Neural cell (in vitro differentiated cells): Measurements from ENCODE around the gene PRR15L. TPM values are rescaled to one million over a fixed set of nuclear protein-coding genes. Genes with fewer than 3 reads are reported as not detected.

Experiments
- H2AFZ ChIP-seq: fragments of 200-600, 300-800 bp; sonication (generic), shearing (Covaris generic); 2 replicates; pipeline ENCODE4 v1.6.0; 2014; ENCODE audit warnings: low read depth, mild to moderate bottlenecking, antibody characterized with exemption, low read length, moderate library complexity
- H3F3A ChIP-seq: fragments of 200-600 bp; shearing (Covaris generic); 2 replicates; pipeline ENCODE4 v1.6.1; 2016; ENCODE audit warnings: mild to moderate bottlenecking, moderate library complexity, mixed read lengths, antibody characterized with exemption, low read length; ENCODE audit not compliant: insufficient read depth, poor library complexity, severe bottlenecking
- H3K27ac ChIP-seq: fragments of 200-600, 300-800 bp; sonication (generic), shearing (Covaris generic); 2 replicates; pipeline ENCODE4 v1.5.1; 2014; ENCODE audit warnings: mild to moderate bottlenecking, low read length, moderate library complexity
- H3K27me3 ChIP-seq: fragments of 300-800, 200-600 bp; sonication (generic), shearing (Covaris generic); 2 replicates; pipeline ENCODE4 v1.6.0; 2014; ENCODE audit warnings: mild to moderate bottlenecking, low read depth, low read length, moderate library complexity; ENCODE audit not compliant: insufficient read depth
- H3K36me3 ChIP-seq: fragments of 300-800, 200-600 bp; sonication (generic), shearing (Covaris generic); 2 replicates; pipeline ENCODE4 v1.5.1; 2014; ENCODE audit warnings: mild to moderate bottlenecking, antibody characterized with exemption, low read length, moderate library complexity; ENCODE audit not compliant: insufficient read depth
- H3K4me2 ChIP-seq: fragments of 300-800, 200-600 bp; sonication (generic), shearing (Covaris generic); 2 replicates; pipeline ENCODE4 v1.6.0; 2014; ENCODE audit warnings: mild to moderate bottlenecking, low read length
- H3K4me3 ChIP-seq: fragments of 300-800, 200-600 bp; sonication (generic), shearing (Covaris generic); 2 replicates; pipeline ENCODE4 v1.5.1; 2014; ENCODE audit warnings: mild to moderate bottlenecking, low read length, moderate library complexity
- H3K79me2 ChIP-seq: fragments of 200-600 bp; shearing (Covaris generic); replicated peaks from 2 replicates; pipeline ENCODE4 v1.6.0; 2014; ENCODE audit warnings: mild to moderate bottlenecking, low read length, moderate library complexity; ENCODE audit not compliant: insufficient read depth
- H3K9ac ChIP-seq: fragments of 300-800, 200-600 bp; sonication (generic), shearing (Covaris generic); 2 replicates; pipeline ENCODE4 v1.6.1; 2016; ENCODE audit warnings: mild to moderate bottlenecking, low read length, mixed read lengths
- H3K9me2 ChIP-seq: fragments of 200-600 bp; shearing (Covaris generic); 2 replicates; pipeline ENCODE4 v1.6.1; 2016; ENCODE audit warnings: mild to moderate bottlenecking, low read length, mixed read lengths; ENCODE audit not compliant: insufficient read depth
- H3K9me3 ChIP-seq: fragments of 200-600, 300-800 bp; sonication (generic), shearing (Covaris generic); 2 replicates; pipeline ENCODE4 v1.6.1; 2016; ENCODE audit warnings: mild to moderate bottlenecking, mixed run types, low read length, moderate library complexity, mixed read lengths
- H4K20me1 ChIP-seq: fragments of 200-600 bp; shearing (Covaris generic); 2 replicates; pipeline ENCODE4 v1.6.1; 2016; ENCODE audit warnings: mild to moderate bottlenecking, mixed run types; ENCODE audit not compliant: insufficient read depth
- EP300 ChIP-seq: fragments of 450-650 bp; conservative IDR thresholded peaks from 2 replicates; pipeline ENCODE4 v1.6.1; 2014; ENCODE audit warnings: antibody characterized with exemption, mild to moderate bottlenecking, moderate library complexity; ENCODE audit not compliant: poor library complexity, severe bottlenecking
- EZH2 ChIP-seq: fragments of 200-600, 300-800 bp; shearing (Covaris generic), sonication (generic); IDR thresholded peaks from 2 replicates; pipeline ENCODE4 v1.6.1; 2014; ENCODE audit warnings: antibody characterized with exemption, low read length, borderline replicate concordance, mild to moderate bottlenecking; ENCODE audit not compliant: insufficient read depth, poor library complexity, severe bottlenecking
- MXI1 ChIP-seq: fragments of 450-650 bp; conservative IDR thresholded peaks from 2 replicates; pipeline ENCODE4 v1.6.1; 2014; ENCODE audit warnings: antibody characterized with exemption, mild to moderate bottlenecking; ENCODE audit not compliant: poor library complexity, severe bottlenecking
- POLR2AphosphoS5 ChIP-seq: IDR thresholded peaks from 2 replicates; pipeline ENCODE4 v1.6.1; 2012
- RAD21 ChIP-seq: fragments of 450-650 bp; conservative IDR thresholded peaks from 2 replicates; pipeline ENCODE4 v1.6.1; 2014; ENCODE audit warnings: antibody characterized with exemption, mild to moderate bottlenecking, moderate library complexity
- SMC3 ChIP-seq: fragments of 450-650 bp; conservative IDR thresholded peaks from 2 replicates; pipeline ENCODE4 v1.6.1; 2014; ENCODE audit warnings: antibody characterized with exemption, mild to moderate bottlenecking, moderate library complexity; ENCODE audit not compliant: poor library complexity
- TAF1 ChIP-seq: IDR thresholded peaks from 2 replicates; pipeline ENCODE4 v1.6.1; 2012; ENCODE audit warnings: low read depth
- polyA plus RNA-seq: library from polyadenylated mRNA; depleted of rRNA; stranded (reverse); fragments of >200 nt; gene quantifications from 2 replicates; pipeline ENCODE4 v1.2.3, GENCODE V29; 2014
- TF ChIP-seq, protein P1 (sequence below): IDR thresholded peaks from 2 replicates; pipeline ENCODE4 v1.6.1; 2012; ENCODE audit warnings: borderline replicate concordance
- TF ChIP-seq, protein P2 (sequence below): fragments of 450-650 bp; IDR thresholded peaks from 2 replicates; pipeline ENCODE4 v1.5.1; 2014; ENCODE audit warnings: antibody characterized with exemption, mild to moderate bottlenecking, moderate library complexity; ENCODE audit not compliant: poor library complexity, severe bottlenecking

PRR15L gene
- polyA plus RNA-seq, 1 donor from 2014 or later = not detected

DNA sequence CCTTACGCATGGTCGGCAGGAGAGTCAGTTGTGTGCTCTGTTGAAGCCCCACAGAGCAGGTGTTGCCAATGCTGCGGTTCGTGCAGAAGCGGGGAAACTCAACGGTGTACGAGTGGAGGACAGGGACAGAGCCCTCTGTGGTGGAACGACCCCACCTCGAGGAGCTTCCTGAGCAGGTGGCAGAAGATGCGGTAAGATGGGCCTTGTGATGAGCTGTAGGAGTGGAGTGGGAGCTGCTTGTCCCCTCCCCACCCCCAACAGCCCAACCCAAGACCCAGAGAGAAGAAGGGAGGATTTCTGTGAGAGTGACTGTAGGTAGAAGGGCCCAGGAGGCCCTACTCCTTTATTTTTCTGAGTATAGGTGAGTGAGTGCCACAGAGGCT, 18.1 kb upstream of the PRR15L start:
- no peak overlapping the region for H2AFZ ChIP-seq
- H3K27me3 ChIP-seq = no peaks in the 10 kb centered on the region
- no peak overlapping the region for H3K27ac ChIP-seq
- no peaks in the 10 kb centered on the region for H3K9me2 ChIP-seq
- H3K4me2 ChIP-seq = no peak overlapping the region
- H3K79me2 ChIP-seq = peaks cover 9% of the 10 kb centered on the region
- no peaks in the 10 kb centered on the region for H3K9me3 ChIP-seq
- H3F3A ChIP-seq = no peaks in the 10 kb centered on the region
- H3K9ac ChIP-seq = no peak overlapping the region
- TF ChIP-seq MXI1 (no peak), POLR2AphosphoS5 (no peak), EP300 (no peak)
- TF ChIP-seq, protein P1, sequence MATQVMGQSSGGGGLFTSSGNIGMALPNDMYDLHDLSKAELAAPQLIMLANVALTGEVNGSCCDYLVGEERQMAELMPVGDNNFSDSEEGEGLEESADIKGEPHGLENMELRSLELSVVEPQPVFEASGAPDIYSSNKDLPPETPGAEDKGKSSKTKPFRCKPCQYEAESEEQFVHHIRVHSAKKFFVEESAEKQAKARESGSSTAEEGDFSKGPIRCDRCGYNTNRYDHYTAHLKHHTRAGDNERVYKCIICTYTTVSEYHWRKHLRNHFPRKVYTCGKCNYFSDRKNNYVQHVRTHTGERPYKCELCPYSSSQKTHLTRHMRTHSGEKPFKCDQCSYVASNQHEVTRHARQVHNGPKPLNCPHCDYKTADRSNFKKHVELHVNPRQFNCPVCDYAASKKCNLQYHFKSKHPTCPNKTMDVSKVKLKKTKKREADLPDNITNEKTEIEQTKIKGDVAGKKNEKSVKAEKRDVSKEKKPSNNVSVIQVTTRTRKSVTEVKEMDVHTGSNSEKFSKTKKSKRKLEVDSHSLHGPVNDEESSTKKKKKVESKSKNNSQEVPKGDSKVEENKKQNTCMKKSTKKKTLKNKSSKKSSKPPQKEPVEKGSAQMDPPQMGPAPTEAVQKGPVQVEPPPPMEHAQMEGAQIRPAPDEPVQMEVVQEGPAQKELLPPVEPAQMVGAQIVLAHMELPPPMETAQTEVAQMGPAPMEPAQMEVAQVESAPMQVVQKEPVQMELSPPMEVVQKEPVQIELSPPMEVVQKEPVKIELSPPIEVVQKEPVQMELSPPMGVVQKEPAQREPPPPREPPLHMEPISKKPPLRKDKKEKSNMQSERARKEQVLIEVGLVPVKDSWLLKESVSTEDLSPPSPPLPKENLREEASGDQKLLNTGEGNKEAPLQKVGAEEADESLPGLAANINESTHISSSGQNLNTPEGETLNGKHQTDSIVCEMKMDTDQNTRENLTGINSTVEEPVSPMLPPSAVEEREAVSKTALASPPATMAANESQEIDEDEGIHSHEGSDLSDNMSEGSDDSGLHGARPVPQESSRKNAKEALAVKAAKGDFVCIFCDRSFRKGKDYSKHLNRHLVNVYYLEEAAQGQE = no peak
- peaks cover 4% of the 10 kb centered on the region for H3K36me3 ChIP-seq
- no peaks in the 10 kb centered on the region for H4K20me1 ChIP-seq
- H3K4me3 ChIP-seq = no peak overlapping the region

DNA sequence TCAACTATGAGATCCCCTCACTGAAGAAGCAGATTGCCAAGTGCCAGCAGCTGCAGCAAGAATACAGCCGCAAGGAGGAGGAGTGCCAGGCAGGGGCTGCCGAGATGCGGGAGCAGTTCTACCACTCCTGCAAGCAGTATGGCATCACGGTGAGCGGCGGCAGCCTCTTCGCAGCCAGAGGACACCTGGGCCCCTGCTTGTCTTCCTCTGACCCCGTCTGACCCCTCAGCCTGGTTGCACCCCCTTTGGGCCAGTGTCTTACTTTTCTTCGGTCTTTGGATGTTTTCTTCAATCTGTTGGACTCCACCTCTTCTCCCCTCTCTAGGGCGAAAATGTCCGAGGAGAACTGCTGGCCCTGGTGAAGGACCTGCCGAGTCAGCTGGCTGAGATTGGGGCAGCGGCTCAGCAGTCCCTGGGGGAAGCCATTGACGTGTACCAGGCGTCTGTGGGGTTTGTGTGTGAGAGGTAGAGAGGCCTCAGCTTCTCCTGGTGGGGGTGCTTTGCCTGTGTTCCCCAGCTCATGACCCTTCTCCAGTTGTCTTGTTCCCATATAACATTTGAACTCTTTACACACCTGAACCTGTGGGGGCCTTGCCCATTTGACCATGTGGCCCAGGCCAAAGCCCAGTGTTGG, 17.6 kb upstream of the PRR15L start:
- Histone ChIP-seq H3K9me3 (no peaks in the 10 kb centered on the region), H4K20me1 (no peaks in the 10 kb centered on the region), H3K4me2 (no peak overlapping the region), H3K27me3 (no peaks in the 10 kb centered on the region), H3K4me3 (no peak overlapping the region), H3K9ac (no peak overlapping the region), H3K27ac (no peak overlapping the region), H3K79me2 (peaks cover 9% of the 10 kb centered on the region), H3K36me3 (peaks cover 4% of the 10 kb centered on the region), H3F3A (no peaks in the 10 kb centered on the region), H3K9me2 (no peaks in the 10 kb centered on the region), H2AFZ (no peak overlapping the region)
- TF ChIP-seq, protein P2, sequence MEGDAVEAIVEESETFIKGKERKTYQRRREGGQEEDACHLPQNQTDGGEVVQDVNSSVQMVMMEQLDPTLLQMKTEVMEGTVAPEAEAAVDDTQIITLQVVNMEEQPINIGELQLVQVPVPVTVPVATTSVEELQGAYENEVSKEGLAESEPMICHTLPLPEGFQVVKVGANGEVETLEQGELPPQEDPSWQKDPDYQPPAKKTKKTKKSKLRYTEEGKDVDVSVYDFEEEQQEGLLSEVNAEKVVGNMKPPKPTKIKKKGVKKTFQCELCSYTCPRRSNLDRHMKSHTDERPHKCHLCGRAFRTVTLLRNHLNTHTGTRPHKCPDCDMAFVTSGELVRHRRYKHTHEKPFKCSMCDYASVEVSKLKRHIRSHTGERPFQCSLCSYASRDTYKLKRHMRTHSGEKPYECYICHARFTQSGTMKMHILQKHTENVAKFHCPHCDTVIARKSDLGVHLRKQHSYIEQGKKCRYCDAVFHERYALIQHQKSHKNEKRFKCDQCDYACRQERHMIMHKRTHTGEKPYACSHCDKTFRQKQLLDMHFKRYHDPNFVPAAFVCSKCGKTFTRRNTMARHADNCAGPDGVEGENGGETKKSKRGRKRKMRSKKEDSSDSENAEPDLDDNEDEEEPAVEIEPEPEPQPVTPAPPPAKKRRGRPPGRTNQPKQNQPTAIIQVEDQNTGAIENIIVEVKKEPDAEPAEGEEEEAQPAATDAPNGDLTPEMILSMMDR = no peak
- TF ChIP-seq RAD21 (no peak), EP300 (no peak), EZH2 (no peak), SMC3 (no peak), TAF1 (no peak), POLR2AphosphoS5 (no peak), MXI1 (no peak)
- TF ChIP-seq, protein P1 = no peak
